HEK293 (cell line): ENCODE results near the gene MORN1.

Experiments
- CTCF ChIA-PET: fragments of 350-600 bp; formaldehyde crosslinking; extraction: SDS; loops from one replicate; lab custom pipeline; 2021; ENCODE audit warnings: antibody characterized with exemption; lab: Yijun Ruan, JAX
- POLR2A ChIA-PET: fragments of 300-600 bp; formaldehyde crosslinking; extraction: SDS; loops from one replicate; lab custom pipeline; 2020; ENCODE audit warnings: antibody characterized with exemption, inconsistent platforms; lab: Yijun Ruan, JAX
- H3K27ac ChIP-seq: fragments of 200-500 bp; sonication (Bioruptor generic); 2 replicates; pipeline ENCODE4 v1.5.1; 2014; ENCODE audit warnings: low read depth, low read length, control low read depth, inconsistent platforms; ENCODE audit errors: extremely low read depth
- H3K36me3 ChIP-seq, 2 experiments: fragments of 200-500 bp in 1 of 2; sonication (Bioruptor generic) in 1 of 2; 1 replicate in 1 of 2; 2 replicates in 1 of 2; pipeline ENCODE4 v1.5.1; 2014 to 2017; ENCODE audit warnings: inconsistent platforms in 2 of 2, low read length in 2 of 2; ENCODE audit not compliant: control insufficient read depth in 2 of 2, insufficient read depth in 1 of 2
- H3K4me1 ChIP-seq: fragments of 200-500 bp; sonication (Bioruptor generic); 2 replicates; pipeline ENCODE4 v1.5.1; 2014; ENCODE audit warnings: mild to moderate bottlenecking, low read length, inconsistent platforms; ENCODE audit not compliant: control insufficient read depth, insufficient read depth
- H3K4me3 ChIP-seq: 2 replicates; pipeline ENCODE4 v1.5.1; 2011; ENCODE audit warnings: low read depth, mild to moderate bottlenecking, control low read depth, low read length, moderate library complexity
- H3K9me3 ChIP-seq: fragments of 200-500 bp; sonication (Bioruptor generic); 2 replicates; pipeline ENCODE4 v1.5.1; 2014; ENCODE audit warnings: low read depth, low read length, inconsistent platforms; ENCODE audit not compliant: control insufficient read depth, insufficient read depth
- ZFHX2 ChIP-seq: fragments of 450-650 bp; formaldehyde crosslinking; conservative IDR thresholded peaks from 2 replicates; pipeline ENCODE4 v1.5.1; 2016; ENCODE audit warnings: missing biosample characterization, missing genetic modification characterization
- ZIC2 ChIP-seq: fragments of 450-650 bp; formaldehyde crosslinking; IDR thresholded peaks from 2 replicates; pipeline ENCODE4 v1.5.1; 2016; ENCODE audit warnings: missing biosample characterization, missing genetic modification characterization
- ZNF266 ChIP-seq: fragments of 450-650 bp; formaldehyde crosslinking; IDR thresholded peaks from 2 replicates; pipeline ENCODE4 v1.5.1; 2016; ENCODE audit warnings: missing biosample characterization, missing genetic modification characterization, low read depth
- ZNF341 ChIP-seq: fragments of 450-650 bp; formaldehyde crosslinking; IDR thresholded peaks from 2 replicates; pipeline ENCODE4; 2016; ENCODE audit warnings: low read depth, missing biosample characterization, missing genetic modification characterization
- ZNF791 ChIP-seq: fragments of 450-650 bp; formaldehyde crosslinking; IDR thresholded peaks from 2 replicates; pipeline ENCODE4 v1.5.1; 2016; ENCODE audit warnings: missing biosample characterization, missing genetic modification characterization
- TF ChIP-seq, protein P1 (sequence below): fragments of 450-650 bp; formaldehyde crosslinking; IDR thresholded peaks from 2 replicates; pipeline ENCODE4 v1.5.1; 2016; ENCODE audit warnings: missing biosample characterization, missing genetic modification characterization
- TF ChIP-seq, protein P2 (sequence below): fragments of 450-650 bp; formaldehyde crosslinking; IDR thresholded peaks from 2 replicates; pipeline ENCODE4 v1.5.1; 2016; ENCODE audit warnings: missing biosample characterization, missing genetic modification characterization, borderline replicate concordance

The MORN1 gene

DNA sequence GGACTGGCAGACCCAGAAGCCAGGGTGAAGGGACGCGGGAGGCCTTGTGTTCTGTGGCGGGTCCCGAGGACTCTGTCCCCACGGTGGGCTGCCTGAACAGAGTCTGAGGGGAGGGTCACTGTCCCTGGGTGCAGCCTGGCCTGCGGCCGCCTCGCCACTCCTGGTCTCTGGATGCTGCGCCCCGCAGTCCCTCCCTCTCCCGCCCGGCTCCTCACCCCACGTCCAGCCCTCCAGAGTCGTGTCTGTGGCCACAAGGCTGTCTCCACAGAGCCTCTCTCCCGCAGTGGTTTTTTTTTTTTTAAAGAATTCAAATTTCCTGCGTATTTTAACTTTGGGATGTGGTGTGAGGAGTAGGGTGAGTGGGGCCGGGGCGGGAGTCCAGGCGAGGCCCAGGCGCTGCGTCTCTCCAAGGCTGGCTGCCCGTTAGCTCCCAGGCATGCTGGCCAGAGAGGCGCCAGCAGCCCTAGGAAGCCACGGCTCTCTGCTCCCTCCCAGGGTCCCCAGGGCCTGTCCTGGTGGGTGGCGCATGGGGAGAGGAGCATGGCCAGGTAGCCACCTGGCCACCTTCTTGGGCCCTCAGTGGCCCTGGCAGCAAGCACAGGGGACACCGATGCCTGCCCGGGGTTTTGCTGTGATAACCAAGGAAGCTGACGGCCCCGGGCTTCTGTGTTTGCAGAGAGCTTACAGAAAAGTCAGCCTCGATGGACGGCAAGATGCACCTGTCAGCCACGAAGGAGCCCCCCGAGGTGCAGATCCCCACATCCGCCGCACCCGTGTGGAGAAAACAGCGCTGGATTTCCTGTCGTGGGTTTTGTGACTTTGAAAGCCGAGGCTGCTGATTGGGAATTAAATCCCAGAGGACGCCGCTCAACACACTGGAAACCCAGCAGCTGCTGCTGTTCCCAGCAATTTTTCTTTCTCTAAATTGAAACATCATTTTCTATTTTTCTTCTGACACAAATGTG lies 72.8 kb downstream of the MORN1 start:
- CTCF ChIA-PET = no interaction called here
- no peaks in the 10 kb centered on the region for H3K36me3 ChIP-seq
- TF ChIP-seq, protein P1, sequence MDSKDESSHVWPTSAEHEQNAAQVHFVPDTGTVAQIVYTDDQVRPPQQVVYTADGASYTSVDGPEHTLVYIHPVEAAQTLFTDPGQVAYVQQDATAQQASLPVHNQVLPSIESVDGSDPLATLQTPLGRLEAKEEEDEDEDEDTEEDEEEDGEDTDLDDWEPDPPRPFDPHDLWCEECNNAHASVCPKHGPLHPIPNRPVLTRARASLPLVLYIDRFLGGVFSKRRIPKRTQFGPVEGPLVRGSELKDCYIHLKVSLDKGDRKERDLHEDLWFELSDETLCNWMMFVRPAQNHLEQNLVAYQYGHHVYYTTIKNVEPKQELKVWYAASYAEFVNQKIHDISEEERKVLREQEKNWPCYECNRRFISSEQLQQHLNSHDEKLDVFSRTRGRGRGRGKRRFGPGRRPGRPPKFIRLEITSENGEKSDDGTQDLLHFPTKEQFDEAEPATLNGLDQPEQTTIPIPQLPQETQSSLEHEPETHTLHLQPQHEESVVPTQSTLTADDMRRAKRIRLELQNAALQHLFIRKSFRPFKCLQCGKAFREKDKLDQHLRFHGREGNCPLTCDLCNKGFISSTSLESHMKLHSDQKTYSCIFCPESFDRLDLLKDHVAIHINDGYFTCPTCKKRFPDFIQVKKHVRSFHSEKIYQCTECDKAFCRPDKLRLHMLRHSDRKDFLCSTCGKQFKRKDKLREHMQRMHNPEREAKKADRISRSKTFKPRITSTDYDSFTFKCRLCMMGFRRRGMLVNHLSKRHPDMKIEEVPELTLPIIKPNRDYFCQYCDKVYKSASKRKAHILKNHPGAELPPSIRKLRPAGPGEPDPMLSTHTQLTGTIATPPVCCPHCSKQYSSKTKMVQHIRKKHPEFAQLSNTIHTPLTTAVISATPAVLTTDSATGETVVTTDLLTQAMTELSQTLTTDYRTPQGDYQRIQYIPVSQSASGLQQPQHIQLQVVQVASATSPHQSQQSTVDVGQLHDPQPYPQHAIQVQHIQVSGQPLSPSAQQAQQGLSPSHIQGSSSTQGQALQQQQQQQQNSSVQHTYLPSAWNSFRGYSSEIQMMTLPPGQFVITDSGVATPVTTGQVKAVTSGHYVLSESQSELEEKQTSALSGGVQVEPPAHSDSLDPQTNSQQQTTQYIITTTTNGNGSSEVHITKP (tag by site-specific recombination) = no peak
- TF ChIP-seq ZIC2 (tag by site-specific recombination) = 0 out of 2 replicates have a peak, but pooled peaks have one; percentile 10
- no peak overlapping the region for H3K4me3 ChIP-seq
- H3K9me3 ChIP-seq = no peaks in the 10 kb centered on the region
- H3K4me1 ChIP-seq = peaks cover 3% of the 10 kb centered on the region
- no peak overlapping the region for H3K27ac ChIP-seq
- POLR2A ChIA-PET = no interaction called here

DNA sequence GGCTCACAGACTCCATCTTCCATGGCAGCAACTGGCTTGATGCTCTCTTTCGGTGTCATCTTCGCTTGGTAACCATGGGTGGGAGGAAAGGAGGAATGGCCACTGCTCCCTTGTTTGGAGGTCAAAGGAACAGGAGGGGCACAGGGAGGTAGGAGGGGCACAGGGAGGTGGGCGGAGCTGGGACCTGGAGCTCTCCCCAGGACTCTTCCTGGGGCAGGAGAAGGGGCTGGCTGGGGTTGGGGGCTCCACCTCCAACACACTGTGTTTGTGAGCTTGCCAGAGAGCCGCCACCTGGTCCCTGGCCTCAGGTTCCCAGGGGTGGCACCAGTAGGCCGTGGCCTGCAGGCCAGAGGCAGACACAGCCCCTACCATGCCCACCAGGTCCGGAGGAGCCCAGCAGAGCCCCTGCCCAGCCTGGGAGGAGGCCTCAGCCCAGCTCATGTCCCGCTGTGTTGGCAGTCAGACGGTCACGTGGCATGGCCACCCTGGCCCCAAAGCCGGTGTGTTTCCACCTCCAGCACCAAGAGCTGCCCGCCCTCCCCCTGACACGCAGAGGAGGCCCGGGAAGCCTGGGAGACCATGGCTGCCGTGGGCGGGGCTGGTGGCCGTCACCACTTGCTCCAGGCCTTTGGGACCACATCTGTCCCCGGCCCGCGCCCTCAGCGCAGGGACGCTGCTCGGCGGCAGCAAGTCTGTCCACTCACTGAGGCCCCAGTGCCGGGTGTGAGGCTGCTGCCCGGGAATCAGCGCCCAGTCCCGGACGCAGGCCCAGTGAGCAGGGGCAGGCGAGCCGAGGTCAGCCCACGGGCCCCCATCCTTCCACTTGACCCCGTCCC lies 73.9 kb downstream of the MORN1 start:
- CTCF ChIA-PET = interaction anchor here (3.1 kb wide), 1 partner anchor 64 kb away, joined by 12 read pairs; no protein-coding TSS in a partner anchor

DNA sequence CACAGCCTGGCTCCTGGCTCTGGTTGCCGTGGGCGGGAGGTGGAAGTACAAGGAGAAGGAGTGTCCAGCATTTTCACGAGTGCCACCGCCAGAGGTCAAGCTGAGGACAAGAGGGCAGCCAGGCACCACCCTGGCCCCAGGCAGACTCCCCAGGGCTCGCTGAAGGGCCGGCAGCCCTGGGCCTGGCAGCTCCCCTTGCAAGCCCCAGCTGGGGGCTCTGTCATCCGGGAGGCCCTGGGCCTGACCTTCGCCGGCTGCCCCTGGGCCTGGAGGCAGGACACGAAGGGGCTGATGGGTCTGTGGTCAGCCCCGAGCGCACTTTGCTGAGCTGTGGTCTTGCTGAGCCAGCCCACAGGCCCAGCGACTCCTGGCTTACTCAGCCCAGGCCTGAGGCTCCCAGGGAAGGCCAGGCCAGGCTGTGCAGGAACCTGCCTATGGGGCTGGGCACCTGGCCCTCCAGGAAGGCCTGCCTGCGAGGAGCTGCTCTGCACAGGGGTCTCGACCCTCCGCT lies 74.8 kb downstream of the MORN1 start:
- peaks cover 6% of the 10 kb centered on the region for H3K4me1 ChIP-seq
- CTCF ChIA-PET = interaction anchor here (0.7 to 3.1 kb wide), 5 partner anchors 10 to 232 kb away, joined by 3 to 12 read pairs (median 3); no protein-coding TSS in a partner anchor

More for the DNA sequence above, 73.9 kb downstream of the MORN1 start:
- POLR2A ChIA-PET = interaction anchor here (1.4 kb wide), 1 partner anchor 90 kb away, joined by 3 read pairs; no protein-coding TSS in a partner anchor
- no peak overlapping the region for H3K27ac ChIP-seq
- no peaks in the 10 kb centered on the region for H3K9me3 ChIP-seq
- no peaks in the 10 kb centered on the region for H3K36me3 ChIP-seq
- no peak overlapping the region for H3K4me3 ChIP-seq
- H3K4me1 ChIP-seq = peaks cover 3% of the 10 kb centered on the region
- TF ChIP-seq ZFHX2 (tag by site-specific recombination) (peak; percentile 30), ZNF266 (tag by site-specific recombination) (no peak)

More for the DNA sequence above, 74.8 kb downstream of the MORN1 start:
- no peaks in the 10 kb centered on the region for H3K36me3 ChIP-seq
- H3K9me3 ChIP-seq = no peaks in the 10 kb centered on the region
- no peak overlapping the region for H3K4me3 ChIP-seq
- H3K27ac ChIP-seq = no peak overlapping the region
- POLR2A ChIA-PET = interaction anchor here (1.3 to 1.9 kb wide), 3 partner anchors 89 to 112 kb away, joined by 3 to 8 read pairs (median 3); no protein-coding TSS in a partner anchor
- TF ChIP-seq, protein P2, sequence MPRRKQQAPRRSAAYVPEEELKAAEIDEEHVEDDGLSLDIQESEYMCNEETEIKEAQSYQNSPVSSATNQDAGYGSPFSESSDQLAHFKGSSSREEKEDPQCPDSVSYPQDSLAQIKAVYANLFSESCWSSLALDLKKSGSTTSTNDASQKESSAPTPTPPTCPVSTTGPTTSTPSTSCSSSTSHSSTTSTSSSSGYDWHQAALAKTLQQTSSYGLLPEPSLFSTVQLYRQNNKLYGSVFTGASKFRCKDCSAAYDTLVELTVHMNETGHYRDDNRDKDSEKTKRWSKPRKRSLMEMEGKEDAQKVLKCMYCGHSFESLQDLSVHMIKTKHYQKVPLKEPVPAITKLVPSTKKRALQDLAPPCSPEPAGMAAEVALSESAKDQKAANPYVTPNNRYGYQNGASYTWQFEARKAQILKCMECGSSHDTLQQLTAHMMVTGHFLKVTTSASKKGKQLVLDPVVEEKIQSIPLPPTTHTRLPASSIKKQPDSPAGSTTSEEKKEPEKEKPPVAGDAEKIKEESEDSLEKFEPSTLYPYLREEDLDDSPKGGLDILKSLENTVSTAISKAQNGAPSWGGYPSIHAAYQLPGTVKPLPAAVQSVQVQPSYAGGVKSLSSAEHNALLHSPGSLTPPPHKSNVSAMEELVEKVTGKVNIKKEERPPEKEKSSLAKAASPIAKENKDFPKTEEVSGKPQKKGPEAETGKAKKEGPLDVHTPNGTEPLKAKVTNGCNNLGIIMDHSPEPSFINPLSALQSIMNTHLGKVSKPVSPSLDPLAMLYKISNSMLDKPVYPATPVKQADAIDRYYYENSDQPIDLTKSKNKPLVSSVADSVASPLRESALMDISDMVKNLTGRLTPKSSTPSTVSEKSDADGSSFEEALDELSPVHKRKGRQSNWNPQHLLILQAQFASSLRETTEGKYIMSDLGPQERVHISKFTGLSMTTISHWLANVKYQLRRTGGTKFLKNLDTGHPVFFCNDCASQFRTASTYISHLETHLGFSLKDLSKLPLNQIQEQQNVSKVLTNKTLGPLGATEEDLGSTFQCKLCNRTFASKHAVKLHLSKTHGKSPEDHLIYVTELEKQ (tag by site-specific recombination) = no peak
- TF ChIP-seq ZNF341 (0 out of 2 replicates have a peak, but pooled peaks have one; percentile 20), ZNF791 (tag by site-specific recombination) (no peak)
